GM19239 (cell line): ENCODE data around the gene CCNE1.

Experiments used
- DNase-seq: peaks from one replicate; pipeline ENCODE4 v3.0.0; 2011; ENCODE audit warnings: low spot score; ENCODE audit not compliant: insufficient read length
- FAIRE-seq: peaks from 2 replicates; lab custom pipeline; 2011; peaks lifted over from hg19 to GRCh38; lab: Jason Lieb, UNC

The CCNE1 gene

DNA sequence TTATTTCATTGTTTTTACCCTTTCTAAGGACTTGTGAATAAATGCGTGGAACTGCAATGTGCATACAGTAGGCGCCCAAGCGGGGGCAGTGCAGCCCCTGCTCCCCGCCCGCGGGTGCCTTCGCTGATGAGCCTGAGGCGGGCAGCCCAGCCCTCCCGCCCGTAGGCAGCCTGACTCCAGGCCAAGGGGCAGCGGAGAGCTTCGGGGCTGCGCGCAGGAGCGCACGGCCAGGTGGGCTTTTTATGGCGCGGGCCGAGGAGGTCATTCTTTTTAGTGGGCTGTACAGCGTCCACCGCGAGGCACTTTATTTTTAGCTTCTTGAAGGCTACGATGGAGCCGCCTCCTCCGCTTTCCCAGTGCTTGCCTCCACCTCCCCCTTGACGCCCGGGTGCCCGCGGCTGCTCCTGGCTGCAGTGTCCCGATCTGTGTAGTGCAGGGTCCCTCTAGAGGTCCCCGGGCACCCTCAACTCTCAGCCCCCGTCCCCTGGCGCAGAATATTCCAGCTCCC is 60.5 kb downstream of the CCNE1 start:
- DNase-seq: no peak
- FAIRE-seq: peak; percentile 51

- FAIRE-seq (no peak), DNase-seq (peak; percentile 59)
These were observed 61.4 kb downstream of the CCNE1 start for GRCh38 chr19:29873024-29873800.
